Activated CD4-positive, alpha-beta T cell treated with anti-CD3 and anti-CD28 coated beads for 36 hours (primary cell): ENCODE measurements around the gene ALG1L2. TPM values are rescaled to one million over a fixed set of nuclear protein-coding genes. Genes with fewer than 3 reads are reported as not detected.
"Not testable (repeated sequence)": the region's sequence is repeated elsewhere in the genome, so short reads cannot be mapped to it uniquely, and the experiment has no call there.

ENCODE experiments used
- ATAC-seq: fragments of 200-7000 bp; cut with Tn5 transposase; one replicate; pipeline ENCODE4 v1.10.0; 2021; ENCODE audit warnings: mild to moderate bottlenecking, moderate library complexity
- CTCF ChIA-PET: fragments of 350-600 bp; sonication (Branson Sonifier 250); formaldehyde crosslinking; loops from one replicate; lab custom pipeline; 2021; ENCODE audit warnings: antibody characterized with exemption; lab: Charles Lee
- POLR2A ChIA-PET: fragments of 350-600 bp; sonication (Branson Sonifier 250); formaldehyde crosslinking; loops from one replicate; lab custom pipeline; 2021; ENCODE audit warnings: antibody characterized with exemption, inconsistent platforms; lab: Charles Lee
- DNase-seq: peaks from one replicate; pipeline ENCODE4 v3.0.0-alpha.2; 2020
- H3K27ac Mint-ChIP-seq: one replicate; pipeline ENCODE4 v1.8.0; 2021; ENCODE audit warnings: mixed read lengths
- H3K27me3 Mint-ChIP-seq: one replicate; pipeline ENCODE4 v1.8.0; 2021; ENCODE audit warnings: mixed read lengths
- H3K36me3 Mint-ChIP-seq: one replicate; pipeline ENCODE4 v1.8.0; 2021; ENCODE audit warnings: low read depth, mixed read lengths
- H3K4me1 Mint-ChIP-seq: one replicate; pipeline ENCODE4 v1.8.0; 2021; ENCODE audit warnings: mixed read lengths
- H3K4me3 Mint-ChIP-seq: one replicate; pipeline ENCODE4 v1.8.0; 2021; ENCODE audit warnings: mild to moderate bottlenecking, moderate library complexity, mixed read lengths
- H3K9me3 Mint-ChIP-seq: one replicate; pipeline ENCODE4 v1.8.0; 2021; ENCODE audit warnings: low read depth, mixed read lengths
- intact Hi-C, 2 experiments: fragments of 100-400 bp; cut with DNase I in 1 of 2; cut with micrococcal nuclease in 1 of 2; formaldehyde crosslinking; loops; one replicate each; pipeline versions ENCODE4 v1.14.2 to v1.15.1; 2022 to 2024; cut with DNase I, micrococcal nuclease
- total RNA-seq, 2 experiments: library from RNA; stranded (reverse); gene quantifications; one replicate each; pipeline ENCODE4 v1.2.3, GENCODE V29; 2021

ALG1L2 gene
- total RNA-seq, 2 experiments from 2014 or later = 0.71 TPM; not detected in 1

DNA sequence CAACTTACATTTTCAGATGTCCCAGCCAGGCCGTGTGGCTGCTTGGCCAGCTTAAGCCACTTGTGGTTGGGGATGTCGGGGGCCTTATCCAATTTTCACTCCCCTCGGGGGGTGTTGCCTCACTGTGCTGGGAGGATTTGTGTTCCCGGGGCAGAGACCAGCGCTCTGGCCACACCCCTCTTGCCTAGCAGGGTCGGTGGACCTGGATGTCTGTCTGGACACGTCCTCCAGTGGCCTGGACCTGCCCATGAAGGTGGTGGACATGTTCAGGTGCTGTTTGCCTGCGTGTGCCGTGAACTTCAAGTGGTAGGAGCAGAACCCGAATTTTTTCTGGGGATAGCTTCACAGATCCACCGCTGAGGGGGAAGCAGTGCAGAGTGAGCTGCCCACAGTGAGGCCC lies 14.2 kb downstream of the ALG1L2 start:
- peaks cover 26% of the 10 kb centered on the region for H3K4me1 Mint-ChIP-seq
- ATAC-seq, H3K4me3 Mint-ChIP-seq, H3K27me3 Mint-ChIP-seq, DNase-seq, H3K27ac Mint-ChIP-seq, H3K36me3 Mint-ChIP-seq, H3K9me3 Mint-ChIP-seq, POLR2A ChIA-PET, CTCF ChIA-PET: not testable (repeated sequence)
- intact Hi-C loops = loop anchor here (5.0 to 10.0 kb wide), 3 partner anchors 69 to 781 kb away; a partner anchor contains a TSS

DNA sequence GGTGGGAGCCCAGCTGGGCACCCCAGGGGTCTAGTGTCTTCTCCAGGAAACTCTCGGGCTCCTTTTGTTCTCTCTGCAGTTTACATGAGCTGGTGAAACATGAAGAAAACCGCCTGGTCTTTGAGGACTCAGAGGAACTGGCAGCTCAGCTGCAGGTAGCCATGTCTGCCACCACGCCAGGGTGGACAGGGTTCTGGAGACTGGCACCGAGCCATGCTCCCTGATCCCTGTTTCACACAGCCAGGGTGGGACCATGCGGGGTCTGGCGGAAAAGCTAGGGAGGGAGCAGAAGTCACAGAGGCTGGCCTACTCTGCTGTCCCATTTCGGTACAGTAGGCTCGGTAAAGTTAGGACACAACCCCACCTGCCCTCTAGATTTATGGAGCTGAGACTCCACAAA lies 15.5 kb downstream of the ALG1L2 start:
- peaks cover 26% of the 10 kb centered on the region for H3K4me1 Mint-ChIP-seq
- H3K4me3 Mint-ChIP-seq, H3K27me3 Mint-ChIP-seq, H3K36me3 Mint-ChIP-seq, ATAC-seq, H3K27ac Mint-ChIP-seq, H3K9me3 Mint-ChIP-seq, POLR2A ChIA-PET, DNase-seq: not testable (repeated sequence)
- intact Hi-C loops = loop anchor here (5.0 to 10.0 kb wide), 3 partner anchors 70 to 782 kb away; a partner anchor contains a TSS
- CTCF ChIA-PET = interaction anchor here (0.8 to 1.7 kb wide), 4 partner anchors 9 to 258 kb away, joined by 3 to 19 read pairs (median 6); partner anchors contain the start of gene ALG1L2

DNA sequence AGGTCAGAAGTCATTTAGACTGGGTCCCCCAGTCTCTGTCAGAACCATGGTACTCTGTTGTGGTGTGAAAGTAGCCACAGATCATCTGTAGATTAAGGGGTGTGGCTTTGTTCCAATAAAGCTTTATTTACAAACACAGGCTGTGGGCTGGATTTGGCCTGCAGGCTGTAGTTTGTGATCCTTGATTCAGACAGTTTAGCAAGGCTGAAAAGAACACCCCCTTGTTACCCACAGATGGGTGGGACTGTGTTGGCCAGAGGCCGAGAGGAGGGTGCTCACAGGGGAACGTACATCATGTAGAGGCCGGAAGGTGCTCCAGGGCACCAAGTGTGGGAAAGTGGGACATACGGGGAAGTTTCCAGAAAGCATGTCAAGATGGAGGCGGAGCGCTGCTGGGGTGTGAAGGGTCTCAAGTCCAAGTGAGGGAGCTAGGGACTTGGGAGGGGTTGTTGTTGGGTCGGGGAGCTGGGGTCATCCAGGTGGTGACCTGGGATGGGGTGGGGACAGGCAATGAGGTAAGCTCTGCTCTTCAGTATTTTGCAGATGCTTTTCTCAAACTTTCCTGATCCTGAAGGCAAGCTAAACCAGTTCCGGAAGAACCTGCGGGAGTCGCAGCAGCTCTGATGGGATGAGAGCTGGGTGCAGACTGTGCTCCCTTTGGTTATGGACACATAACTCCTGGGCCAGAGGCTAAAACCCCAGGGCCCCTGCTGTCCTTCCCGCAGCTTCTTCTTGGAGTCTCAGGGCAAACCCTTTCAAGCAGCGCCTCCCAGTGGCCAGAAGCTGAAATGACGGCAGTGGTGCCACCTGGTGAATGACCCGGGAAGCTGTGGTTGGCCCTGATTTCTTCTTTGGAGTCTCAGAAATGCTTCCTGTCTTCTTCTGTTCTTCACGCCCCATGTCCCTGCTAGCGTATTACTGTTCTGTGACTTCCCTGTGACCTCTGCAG lies 16.3 kb downstream of the ALG1L2 start:
- intact Hi-C loops = loop anchor here (1.0 to 10.0 kb wide), 5 partner anchors 71 to 783 kb away; a partner anchor contains a TSS
- H3K9me3 Mint-ChIP-seq, H3K27me3 Mint-ChIP-seq, ATAC-seq, H3K27ac Mint-ChIP-seq, POLR2A ChIA-PET, H3K4me3 Mint-ChIP-seq, H3K36me3 Mint-ChIP-seq: not testable (repeated sequence)
- H3K4me1 Mint-ChIP-seq = peaks cover 26% of the 10 kb centered on the region
- DNase-seq = peak; percentile 78
- CTCF ChIA-PET = interaction anchor here (0.6 to 1.7 kb wide), 8 partner anchors 9 to 873 kb away, joined by 3 to 19 read pairs (median 4); partner anchors contain the start of gene ALG1L2

DNA sequence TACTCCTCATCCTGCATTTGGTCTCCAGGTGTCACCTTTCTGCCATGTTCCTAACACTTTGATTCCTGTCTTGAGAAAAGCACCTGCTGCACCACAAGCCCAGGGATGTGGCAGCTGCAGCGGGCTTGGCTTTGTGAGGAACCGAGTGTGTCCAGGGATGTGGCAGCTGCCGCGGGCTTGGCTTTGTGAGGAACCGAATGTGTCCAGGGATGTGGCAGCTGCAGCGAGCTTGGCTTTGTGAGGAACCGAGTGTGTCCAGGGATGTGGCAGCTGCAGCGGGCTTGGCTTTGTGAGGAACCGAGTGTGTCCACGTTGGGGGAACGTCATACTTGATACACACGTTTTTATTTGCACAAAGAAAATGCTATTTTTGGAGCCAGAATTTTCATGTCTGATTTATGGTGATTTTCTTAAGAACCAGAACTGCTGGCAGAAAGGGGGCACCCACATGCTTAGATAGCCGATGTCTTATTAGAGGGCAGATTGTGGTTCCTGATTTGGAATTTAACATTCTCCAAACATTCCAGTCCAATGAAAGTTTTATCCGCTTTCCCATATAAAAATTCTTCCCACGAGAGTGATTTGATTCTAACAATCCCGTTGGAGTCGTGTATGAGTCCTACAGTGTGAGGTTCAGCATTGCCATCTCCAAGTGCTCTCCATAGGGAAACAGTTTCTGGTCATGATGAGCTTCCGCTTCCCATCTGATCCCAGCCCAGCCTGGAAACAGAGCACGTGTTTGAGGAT lies 17.2 kb downstream of the ALG1L2 start:
- ATAC-seq, H3K27ac Mint-ChIP-seq, H3K27me3 Mint-ChIP-seq, DNase-seq, H3K4me3 Mint-ChIP-seq, H3K36me3 Mint-ChIP-seq, POLR2A ChIA-PET, H3K9me3 Mint-ChIP-seq: not testable (repeated sequence)
- peaks cover 17% of the 10 kb centered on the region for H3K4me1 Mint-ChIP-seq
- CTCF ChIA-PET = interaction anchor here (1.0 to 1.7 kb wide), 4 partner anchors 13 to 226 kb away, joined by 3 to 19 read pairs (median 5); partner anchors contain the start of gene ALG1L2
- intact Hi-C loops = loop anchor here (1.0 to 10.0 kb wide), 5 partner anchors 72 to 784 kb away; a partner anchor contains a TSS

DNA sequence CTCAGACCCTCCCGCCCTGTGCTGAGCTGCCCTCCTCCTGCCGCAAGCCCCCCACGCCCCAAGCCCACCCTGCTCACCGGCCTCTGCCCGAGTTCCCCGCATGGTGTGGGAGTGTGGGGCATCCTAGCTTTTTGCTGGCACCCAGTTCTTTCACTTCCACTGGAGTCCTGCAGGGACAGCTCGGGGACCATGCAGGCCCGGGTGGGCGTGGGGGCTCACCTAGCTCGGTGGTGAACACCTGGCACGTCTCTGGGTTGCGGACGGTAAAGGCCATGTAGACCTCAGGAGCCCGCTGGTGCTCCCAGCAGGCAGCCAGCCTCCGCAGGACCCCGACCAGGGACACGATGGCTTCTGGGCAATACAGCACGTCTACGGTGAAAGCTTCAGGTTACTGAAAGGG lies 20.9 kb downstream of the ALG1L2 start:
- DNase-seq, H3K27ac Mint-ChIP-seq, H3K9me3 Mint-ChIP-seq, intact Hi-C loops, ATAC-seq, H3K36me3 Mint-ChIP-seq, POLR2A ChIA-PET, H3K27me3 Mint-ChIP-seq, H3K4me3 Mint-ChIP-seq, H3K4me1 Mint-ChIP-seq: not testable (repeated sequence)
- CTCF ChIA-PET = interaction anchor here (0.6 kb wide), 1 partner anchor 42 kb away, joined by 3 read pairs; no protein-coding TSS in a partner anchor

DNA sequence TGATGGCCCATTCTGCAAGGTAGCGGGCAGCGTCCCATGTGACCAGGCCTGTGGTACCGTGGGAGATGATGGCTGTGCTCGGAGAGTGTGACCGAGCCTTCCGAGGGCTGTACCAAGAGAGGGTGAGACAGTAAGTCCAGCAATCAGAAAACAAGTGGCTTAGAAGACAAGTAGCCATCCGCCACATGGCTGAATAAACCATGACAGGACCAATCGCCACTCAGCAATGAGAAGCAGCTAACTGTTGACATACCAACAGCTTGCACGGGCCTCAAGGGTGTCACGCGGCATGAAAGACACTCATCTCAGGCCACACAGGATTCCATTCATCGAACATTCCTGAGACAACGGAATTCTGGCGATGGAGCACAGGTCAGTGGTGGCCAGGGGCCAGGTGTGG lies 22.6 kb downstream of the ALG1L2 start:
- H3K9me3 Mint-ChIP-seq, H3K4me1 Mint-ChIP-seq, H3K27ac Mint-ChIP-seq, H3K4me3 Mint-ChIP-seq, CTCF ChIA-PET, ATAC-seq, POLR2A ChIA-PET, H3K36me3 Mint-ChIP-seq, intact Hi-C loops, H3K27me3 Mint-ChIP-seq, DNase-seq: not testable (repeated sequence)

DNA sequence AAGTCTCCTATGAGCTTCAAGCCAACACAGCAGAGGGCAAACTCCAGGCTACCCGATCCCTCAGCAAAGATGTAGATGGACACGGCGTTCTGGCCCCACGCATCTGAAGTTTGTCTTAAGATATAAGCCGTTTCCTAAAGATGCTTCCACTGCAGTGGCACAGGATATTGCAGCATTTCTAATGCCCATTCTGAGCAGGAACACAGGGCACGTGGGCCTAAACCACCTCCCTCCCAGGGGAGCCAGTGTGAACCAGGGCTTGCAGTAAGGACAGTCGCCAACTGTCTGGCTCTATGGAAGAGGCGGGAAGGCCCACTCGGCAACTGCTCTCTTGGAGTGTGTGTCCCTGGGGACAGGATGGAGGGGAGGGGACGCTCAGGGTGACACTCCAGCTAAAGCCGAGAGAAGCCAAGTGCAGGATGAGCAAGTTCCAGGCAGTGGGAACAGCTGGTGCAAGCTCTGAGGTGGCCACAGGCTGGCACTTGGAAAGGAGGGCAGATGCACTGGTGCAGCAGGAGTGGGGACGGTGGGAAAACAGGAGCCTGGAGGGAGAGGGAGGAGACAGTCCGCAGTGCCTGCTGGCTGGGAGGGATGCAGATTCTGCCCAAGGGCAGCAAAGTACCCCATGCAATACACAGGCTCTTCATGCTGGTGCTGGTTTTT lies 25.8 kb downstream of the ALG1L2 start:
- H3K27me3 Mint-ChIP-seq, ATAC-seq, H3K4me3 Mint-ChIP-seq, POLR2A ChIA-PET, intact Hi-C loops, H3K36me3 Mint-ChIP-seq, H3K9me3 Mint-ChIP-seq, DNase-seq, H3K27ac Mint-ChIP-seq: not testable (repeated sequence)
- H3K4me1 Mint-ChIP-seq = peaks cover 12% of the 10 kb centered on the region
- CTCF ChIA-PET = interaction anchor here (0.6 kb wide), 1 partner anchor 129 kb away, joined by 3 read pairs; no protein-coding TSS in a partner anchor

DNA sequence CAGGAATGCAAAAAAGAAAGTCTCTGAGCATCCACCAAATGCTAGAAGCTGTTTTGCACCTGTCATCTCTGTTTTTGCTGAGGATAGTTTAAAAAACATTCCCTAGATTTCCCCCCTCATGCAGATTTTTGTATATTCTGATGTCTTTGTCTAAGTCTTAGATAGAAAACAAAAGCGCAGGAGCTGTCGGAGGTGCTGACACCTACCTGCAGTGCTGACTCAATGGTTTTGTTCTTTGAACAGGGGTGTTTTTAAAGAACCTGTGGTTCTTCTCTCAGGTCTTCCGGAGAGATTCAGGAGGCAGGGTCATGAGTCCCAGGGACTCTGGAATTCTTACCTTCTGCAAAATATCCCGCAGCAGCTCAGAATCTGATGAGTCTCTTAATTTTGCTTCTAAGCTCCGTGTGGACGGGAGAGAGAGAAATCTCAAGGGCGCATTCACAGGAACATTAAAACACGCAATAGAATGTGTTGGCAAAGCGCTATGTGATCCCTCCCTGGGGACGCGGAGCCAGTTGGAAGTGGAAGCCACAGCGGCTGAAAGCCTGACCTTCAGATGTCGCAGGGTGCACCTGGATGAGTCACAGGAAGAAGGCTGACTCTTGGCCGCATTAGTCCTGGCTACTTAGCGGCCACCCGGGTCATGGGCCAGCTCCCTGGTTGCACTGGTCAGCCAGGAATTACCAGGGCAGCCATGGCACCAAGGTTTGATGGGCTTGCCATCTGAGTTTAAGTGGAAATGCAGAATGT lies 27.4 kb downstream of the ALG1L2 start:
- H3K27me3 Mint-ChIP-seq, H3K4me3 Mint-ChIP-seq, CTCF ChIA-PET, ATAC-seq, intact Hi-C loops, DNase-seq, H3K27ac Mint-ChIP-seq, H3K9me3 Mint-ChIP-seq, H3K36me3 Mint-ChIP-seq: not testable (repeated sequence)
- peaks cover 16% of the 10 kb centered on the region for H3K4me1 Mint-ChIP-seq
- POLR2A ChIA-PET = interaction anchor here (0.7 kb wide), 1 partner anchor 156 kb away, joined by 3 read pairs; no protein-coding TSS in a partner anchor

DNA sequence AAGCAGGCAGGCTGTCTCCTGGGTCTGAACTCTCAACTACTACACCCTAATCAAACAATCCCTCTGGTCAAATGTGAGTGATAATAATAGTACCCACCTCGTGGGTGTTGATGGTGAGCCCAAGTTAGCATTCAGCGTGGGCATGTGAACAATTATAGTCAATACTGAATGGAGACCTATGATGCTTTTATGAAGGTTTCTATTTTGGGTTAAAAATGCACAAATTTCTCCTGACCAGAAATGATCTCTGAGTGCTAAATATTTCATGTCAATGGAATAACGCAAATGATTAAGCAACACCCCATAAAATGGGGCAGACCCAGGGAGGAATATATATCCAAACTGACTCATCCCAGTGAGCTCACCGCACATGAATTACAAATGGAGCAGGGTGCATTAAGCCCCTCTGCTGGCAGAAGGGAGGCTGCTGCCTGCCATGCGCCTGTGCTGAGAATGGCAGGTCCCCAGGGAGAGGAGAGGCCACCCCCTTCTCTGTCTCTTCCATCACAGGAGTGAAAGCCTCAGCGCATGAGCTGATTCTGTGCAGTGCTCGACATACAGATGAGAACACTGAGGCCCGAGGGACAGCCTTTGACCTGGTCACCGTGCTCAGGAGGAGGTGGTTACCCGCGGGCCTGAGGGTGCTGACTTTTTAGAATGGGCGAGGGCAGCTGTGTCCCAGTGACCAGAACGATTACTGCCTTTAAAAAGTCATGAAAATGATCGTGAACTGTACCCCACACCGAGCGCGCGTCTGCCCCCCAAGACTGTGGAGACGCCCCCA lies 28.9 kb downstream of the ALG1L2 start:
- H3K9me3 Mint-ChIP-seq, H3K27me3 Mint-ChIP-seq, POLR2A ChIA-PET, H3K36me3 Mint-ChIP-seq, ATAC-seq, CTCF ChIA-PET: not testable (repeated sequence)
- Mint-ChIP-seq H3K27ac (peak overlapping the region; percentile 92), H3K4me1 (peaks cover 16% of the 10 kb centered on the region), H3K4me3 (peak overlapping the region; percentile 92)
- intact Hi-C loops = loop anchor here (1.0 to 5.0 kb wide), 14 partner anchors 16 to 1988 kb away; partner anchors contain the start of genes IFT122 (in 2 of the 2), TMCC1 (in 2 of the 2), ASTE1 (in 1 of the 2) and CNBP (in 1 of the 2)
- DNase-seq = peak; percentile 40
